ENCODE data around the gene GPRC5D. TPM values are rescaled to one million over a fixed set of nuclear protein-coding genes. Genes with fewer than 3 reads are reported as not detected.

Gene GPRC5D
- under 1 TPM in 7 of 12 donors, not detected in 5; 0.18 to 0.84 (median 0.52) TPM for polyA plus RNA-seq (ENCODE audit: insufficient read length in 12 of 12)
- long read RNA-seq, donor 1: 0 reads
- long read RNA-seq, donor 2: 0 reads
- long read RNA-seq, donor 3: 0 reads
- long read RNA-seq, donor 4: 0 reads
- long read RNA-seq, donor 5: 0 reads
- long read RNA-seq, donor 6: 0 reads
- long read RNA-seq, donor 7: 0 reads
- long read RNA-seq, donor 8: 0 reads
- long read RNA-seq, donor 9: 0 reads
- long read RNA-seq, donor 10: 0 reads
- long read RNA-seq, donor 11: 0 reads

DNA sequence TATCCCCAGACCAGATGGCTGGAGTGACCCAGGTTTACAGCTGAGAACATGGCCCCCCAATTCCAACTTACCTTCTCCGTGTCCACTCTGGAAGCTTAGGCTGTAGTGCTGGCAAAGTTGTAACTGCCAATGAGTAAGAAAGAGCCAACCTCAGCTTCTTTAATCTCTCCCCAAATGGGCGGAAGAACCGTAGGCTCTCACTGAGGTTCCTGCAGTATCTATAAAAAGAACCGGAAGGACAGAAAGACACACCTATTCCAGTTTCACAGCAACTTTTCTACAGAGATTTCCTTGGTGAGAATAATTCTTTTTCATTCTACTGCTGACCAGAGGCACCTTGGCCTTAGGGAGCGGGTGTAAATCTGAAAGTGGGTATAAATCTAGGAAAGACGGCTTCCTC, at the start of gene GPRC5D:
TSS of gene GPRC5D (minus strand) at position 135 of the 400 bp plus-strand sequence. CDS start 1,786 bp downstream, outside the sequence.
- no peak for DNase-seq

DNA sequence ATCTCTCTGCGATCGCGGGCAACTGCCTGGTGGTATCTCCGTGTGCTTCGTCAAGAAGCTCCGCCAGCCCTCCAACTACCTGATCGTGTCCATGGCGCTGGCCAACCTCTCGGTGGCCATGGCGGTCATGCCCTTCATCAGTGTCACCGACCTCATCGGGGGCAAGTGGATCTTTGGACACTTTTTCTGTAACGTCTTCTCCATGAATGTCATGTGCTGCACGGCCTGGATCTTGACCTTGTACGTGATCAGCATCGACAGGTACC, 49.7 kb upstream of the GPRC5D start:
- DNase-seq: no peak

- peak; percentile 66 for DNase-seq
Observed at GRCh38 chr12:13000925-13001774, 49.2 kb upstream of the GPRC5D start.

- DNase-seq: no peak
Observed at GRCh38 chr12:13000616-13000924, 48.6 kb upstream of the GPRC5D start.

DNA sequence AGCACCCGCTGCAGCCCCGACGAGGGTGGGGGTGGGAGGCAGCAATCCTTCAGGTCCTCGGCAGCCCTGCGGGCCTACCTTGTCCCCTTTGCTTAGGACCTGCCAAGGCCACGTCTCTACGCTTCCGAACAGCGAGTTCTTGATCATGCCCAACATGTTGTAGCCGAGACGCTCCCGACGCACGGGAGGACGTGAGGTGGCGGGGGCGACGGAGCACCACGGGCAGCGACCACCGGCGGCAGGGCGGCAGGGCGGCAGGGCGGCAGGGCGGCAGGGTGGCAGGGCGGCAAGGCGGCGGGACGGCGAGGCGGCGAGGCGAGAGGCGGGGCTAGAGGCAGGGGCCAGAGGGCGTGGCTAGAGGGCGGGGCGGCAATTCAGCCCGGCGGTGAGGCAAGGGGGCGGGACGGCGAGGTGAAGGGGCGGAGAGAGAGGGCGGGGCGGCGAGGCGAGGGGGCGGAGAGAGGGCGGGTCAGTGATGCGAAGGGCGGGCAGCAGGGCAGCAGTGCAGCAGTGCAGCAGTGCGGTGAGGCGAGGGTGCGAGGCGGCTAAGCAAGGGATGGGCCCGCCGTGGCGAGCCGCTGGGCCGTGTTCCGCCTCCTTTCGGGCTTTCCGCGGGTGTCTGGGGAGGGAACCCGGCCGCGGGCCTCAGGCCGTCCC, 48.1 kb upstream of the GPRC5D start, which contains the start of gene HEBP1:
TSS of gene HEBP1 (minus strand) at position 307 of the 657 bp plus-strand sequence. CDS start at position 156, 151 bp downstream.
- DNase-seq: peak; percentile 97

DNA sequence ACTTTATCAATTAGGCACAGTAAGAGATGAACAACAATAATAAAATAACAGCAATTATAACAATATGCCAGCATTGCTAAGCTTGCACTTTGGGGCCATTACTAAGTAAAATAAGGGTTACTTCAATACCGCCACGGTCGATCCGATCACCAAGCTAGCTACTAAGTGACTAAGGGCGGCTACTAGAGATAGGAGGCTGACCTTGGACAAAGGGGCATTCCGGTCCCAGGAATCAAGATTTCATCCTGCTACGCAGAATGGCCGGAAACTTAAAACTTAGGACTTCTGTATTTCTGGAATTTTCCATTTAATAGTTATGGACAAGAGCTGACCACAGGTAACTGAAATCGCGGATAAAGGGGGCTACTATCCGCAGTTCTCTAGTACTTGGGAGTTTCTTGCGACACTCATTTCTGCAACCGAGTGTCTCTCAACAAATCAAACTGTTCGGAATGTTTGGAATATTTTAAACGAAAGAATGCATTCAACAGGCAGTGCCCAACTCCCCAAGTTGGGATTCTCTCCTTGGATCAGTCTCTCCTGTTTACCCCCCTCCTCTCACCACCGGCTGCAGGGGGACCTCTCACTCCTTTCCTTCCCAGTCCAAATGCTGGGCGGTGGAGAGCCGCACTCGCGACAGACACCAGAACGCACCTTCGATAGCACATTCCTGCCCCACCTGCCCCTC, 47.4 kb upstream of the GPRC5D start:
- no peak for DNase-seq

DNA sequence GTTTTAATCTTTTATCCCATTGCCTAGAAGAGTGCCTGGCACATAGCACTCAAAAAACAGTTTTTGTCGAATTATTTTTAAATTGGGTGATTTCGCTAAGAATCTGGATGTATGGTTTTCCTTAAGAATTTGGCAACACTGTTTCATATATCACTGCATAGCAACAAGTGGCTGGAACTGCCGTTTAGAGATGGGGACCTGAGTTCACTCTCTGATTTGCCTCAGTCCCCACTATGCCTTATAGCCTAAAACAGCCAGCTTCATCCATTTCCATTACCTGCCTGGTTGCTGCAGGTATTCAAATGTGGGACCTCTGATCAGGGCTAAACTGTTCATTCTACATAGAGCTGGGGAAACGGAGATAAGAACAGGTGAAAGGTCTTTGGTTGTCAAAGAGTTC, 46.3 kb upstream of the GPRC5D start:
- no peak for DNase-seq

GRCh38 chr12:12997734-12998133, 45.8 kb upstream of the GPRC5D start:
- DNase-seq: no peak

- DNase-seq: no peak
Observed at GRCh38 chr12:12997156-12997555, 45.2 kb upstream of the GPRC5D start.

DNA sequence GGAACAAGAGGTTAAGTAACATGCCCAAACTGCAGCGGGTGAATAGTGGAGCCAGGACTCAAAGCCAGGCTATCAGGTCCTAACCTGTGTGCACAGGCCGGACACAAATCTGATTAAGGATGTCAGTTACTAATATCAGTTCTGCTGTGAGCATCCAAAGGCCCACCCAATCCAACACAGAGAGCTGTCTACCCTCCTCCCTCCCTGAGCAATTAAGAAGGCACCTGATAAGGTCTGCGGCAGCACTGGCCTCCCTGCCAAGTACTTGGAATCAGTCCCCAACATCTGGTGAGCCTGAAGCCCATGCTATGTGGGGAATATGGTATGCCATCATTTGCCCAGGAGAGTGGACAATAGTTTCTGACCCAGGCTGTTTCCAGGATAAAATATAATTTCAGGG, 44.2 kb upstream of the GPRC5D start:
- no peak for DNase-seq

DNA sequence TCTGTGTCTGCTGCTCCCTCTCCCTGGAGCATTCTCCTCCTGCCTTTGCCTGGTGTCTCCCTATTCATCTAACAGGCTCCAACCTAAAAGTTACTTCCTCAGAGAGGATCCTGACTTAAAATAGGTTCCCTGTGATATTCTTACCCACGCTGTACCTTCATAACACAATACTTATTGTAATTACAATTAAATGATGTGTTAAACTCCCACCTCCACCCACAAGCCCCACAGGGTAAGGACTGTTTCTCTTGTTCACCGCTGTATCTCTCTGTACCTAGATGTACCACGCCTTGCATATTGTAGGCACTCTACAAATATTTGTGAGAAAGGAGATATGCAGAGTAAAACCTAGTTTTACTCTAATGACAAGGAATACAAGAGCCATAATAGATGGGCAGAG, 43.1 kb upstream of the GPRC5D start:
- no peak for DNase-seq

GRCh38 chr12:12993367-12993766, 41.4 kb upstream of the GPRC5D start:
- DNase-seq: no peak

DNA sequence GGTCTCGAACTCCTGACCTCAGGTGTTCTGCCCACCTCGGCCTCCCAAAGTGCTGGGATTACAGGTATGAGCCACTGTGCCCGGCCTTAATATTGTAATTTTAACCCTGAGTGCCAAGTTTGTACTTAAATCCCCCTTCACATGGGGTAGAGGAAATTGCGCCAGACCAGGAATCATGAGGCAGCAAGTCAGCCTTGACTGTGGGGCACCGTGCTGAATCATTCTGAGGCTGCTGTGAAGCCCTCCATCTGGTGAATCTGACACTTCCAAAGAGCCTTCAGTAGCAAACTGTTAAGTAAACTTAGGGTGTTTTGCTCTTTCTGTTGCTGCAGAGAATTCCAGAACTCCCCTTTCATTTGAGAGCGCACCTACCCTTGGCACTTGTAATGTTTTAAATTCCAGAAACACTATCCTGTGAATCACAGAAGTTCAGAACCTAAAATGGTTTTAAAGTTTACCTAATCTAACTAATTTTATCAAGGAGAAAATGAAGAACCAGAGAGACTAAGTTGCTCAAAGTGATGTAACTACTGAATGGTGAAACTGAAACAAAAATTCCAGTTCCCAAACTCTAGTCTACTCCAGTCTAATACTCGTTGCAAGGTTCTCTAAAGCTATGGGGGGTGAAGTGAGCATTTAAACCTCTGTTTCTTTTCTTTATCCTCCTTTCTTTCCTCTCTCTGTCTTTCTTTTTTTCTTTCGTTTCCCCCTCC, 40.6 kb upstream of the GPRC5D start:
- DNase-seq: no peak

GRCh38 chr12:12990700-12991468, 38.9 kb upstream of the GPRC5D start:
- no peak for DNase-seq

- no peak for DNase-seq
Observed at GRCh38 chr12:12987421-12987820, 35.5 kb upstream of the GPRC5D start.

- no peak for DNase-seq
Observed at GRCh38 chr12:12986775-12987331, 34.9 kb upstream of the GPRC5D start.

GRCh38 chr12:12985817-12986408, 33.9 kb upstream of the GPRC5D start:
- no peak for DNase-seq

GRCh38 chr12:12984149-12984548, 32.2 kb upstream of the GPRC5D start:
- no peak for DNase-seq

DNA sequence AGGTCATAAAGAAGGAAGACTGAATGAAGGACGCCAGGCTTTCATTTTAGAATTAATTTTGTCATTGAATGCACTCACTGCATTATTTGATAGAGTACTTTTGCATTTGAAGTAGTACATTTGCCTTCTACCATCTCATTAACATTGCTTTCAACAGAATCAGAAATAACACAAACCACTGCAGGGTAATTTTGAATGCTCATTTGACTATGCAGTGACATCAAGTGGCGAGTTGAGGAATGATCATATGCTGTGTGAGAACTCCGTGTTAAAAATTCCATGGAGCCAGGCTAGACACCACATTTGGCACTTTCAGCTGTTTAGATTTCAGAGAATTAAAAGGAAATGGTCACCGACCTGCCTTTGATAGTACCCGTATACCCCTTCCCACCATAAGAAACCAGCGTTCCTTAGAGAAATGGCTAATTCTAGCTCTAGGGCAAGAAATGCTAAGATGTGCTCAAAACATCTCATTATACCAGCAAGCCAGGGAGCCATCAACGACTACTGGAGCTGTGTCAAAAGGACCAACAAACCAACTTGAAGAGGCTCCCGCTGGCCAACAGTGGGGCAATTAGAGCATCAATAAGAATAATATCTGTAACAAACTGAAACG, 31.6 kb upstream of the GPRC5D start:
- DNase-seq: peak; percentile 45

GRCh38 chr12:12982331-12982730, 30.4 kb upstream of the GPRC5D start:
- no peak for DNase-seq

Data from muscle of arm (tissue), 14 donors.